ENCODE measurements around the gene HP1BP3. TPM values are rescaled to one million over a fixed set of nuclear protein-coding genes. Genes with fewer than 3 reads are reported as not detected.

Gene HP1BP3, protein sequence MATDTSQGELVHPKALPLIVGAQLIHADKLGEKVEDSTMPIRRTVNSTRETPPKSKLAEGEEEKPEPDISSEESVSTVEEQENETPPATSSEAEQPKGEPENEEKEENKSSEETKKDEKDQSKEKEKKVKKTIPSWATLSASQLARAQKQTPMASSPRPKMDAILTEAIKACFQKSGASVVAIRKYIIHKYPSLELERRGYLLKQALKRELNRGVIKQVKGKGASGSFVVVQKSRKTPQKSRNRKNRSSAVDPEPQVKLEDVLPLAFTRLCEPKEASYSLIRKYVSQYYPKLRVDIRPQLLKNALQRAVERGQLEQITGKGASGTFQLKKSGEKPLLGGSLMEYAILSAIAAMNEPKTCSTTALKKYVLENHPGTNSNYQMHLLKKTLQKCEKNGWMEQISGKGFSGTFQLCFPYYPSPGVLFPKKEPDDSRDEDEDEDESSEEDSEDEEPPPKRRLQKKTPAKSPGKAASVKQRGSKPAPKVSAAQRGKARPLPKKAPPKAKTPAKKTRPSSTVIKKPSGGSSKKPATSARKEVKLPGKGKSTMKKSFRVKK
- total RNA-seq (100 to 1,000 TPM; 352 to 366 TPM), polyA plus RNA-seq (100 to 1,000 TPM; 202 to 208 TPM)

- Mint-ChIP-seq H3K27ac (peak within 1 kb of the TSS; percentile 97 to 99 (median 98)), H3K4me1 (peaks cover 22 to 40% (median 32%) of the 10 kb centered on the region in 4 donors), H3K27me3 (peaks cover 0 to 3% of the 10 kb centered on the region in 2 donors), H3K9me3 (no peaks in the 10 kb centered on the region), H3K36me3 (peaks cover 0 to 16% of the 10 kb centered on the region in 2 donors), H3K4me3 (peak within 1 kb of the TSS; percentile 92 to 100 (median 98))
- no peaks in the 10 kb centered on the region for H3K9me3 ChIP-seq (ENCODE audit: control insufficient read depth in 1 of 2, low read length in 2 of 2)
- peak within 1 kb of the TSS; percentile 86 for H3K27ac ChIP-seq (ENCODE audit: low read depth, low read length)
- H3K27me3 ChIP-seq (ENCODE audit: insufficient read depth, low read length) = no peaks in the 10 kb centered on the region
- DNase-seq = peak; percentile 78 to 95 (median 92)
- intact Hi-C loops (cut with micrococcal nuclease) = loop anchor here (2.0 to 5.0 kb wide), 4 partner anchors 55 to 505 kb away; partner anchors contain the start of genes ECE1, EIF4G3, MUL1 and SH2D5
- H3K36me3 ChIP-seq (ENCODE audit: insufficient read depth, low read length) = no peaks in the 10 kb centered on the region
- POLR2A ChIA-PET (ENCODE audit: partially characterized antibody) = interaction anchor here (0.7 to 2.9 kb wide), 31 partner anchors 10 to 1238 kb away, joined by 3 to 20 read pairs (median 5); partner anchors contain the start of genes DDOST, KIF17, PINK1 and SH2D5
- CTCF ChIA-PET (ENCODE audit: partially characterized antibody) = interaction anchor here (1.0 kb wide), 1 partner anchor 155 kb away, joined by 3 read pairs; no protein-coding TSS in a partner anchor
- peaks cover 35% of the 10 kb centered on the region for H3K4me1 ChIP-seq (ENCODE audit: insufficient read depth, low read length)
- H3K4me3 ChIP-seq (ENCODE audit: low read length in 2 of 2) = peak within 1 kb of the TSS; percentile 66 to 100
Measured at GRCh38 chr1:20787029-20787839, at the start of gene HP1BP3. HP1BP3 (minus strand) TSS chr1:20787307; CDS start chr1:20780440, 6,867 bp downstream.

GRCh38 chr1:20836230-20836629 is 49.1 kb upstream of the HP1BP3 start:
- DNase-seq = no peak
- intact Hi-C loops (cut with micrococcal nuclease) = no loop called here
- no peak overlapping the region for H3K4me3 ChIP-seq (ENCODE audit: low read length in 2 of 2)
- H3K27ac ChIP-seq (ENCODE audit: low read depth, low read length) = no peak overlapping the region
- Mint-ChIP-seq H3K4me3 (no peak overlapping the region), H3K27ac (no peak overlapping the region), H3K4me1 (no peaks in the 10 kb centered on the region), H3K27me3 (no peaks in the 10 kb centered on the region), H3K9me3 (peaks cover 0 to 2% (median 0%) of the 10 kb centered on the region in 8 donors), H3K36me3 (peaks cover 25 to 28% of the 10 kb centered on the region in 2 donors)
- H3K9me3 ChIP-seq (ENCODE audit: control insufficient read depth in 1 of 2, low read length in 2 of 2) = no peaks in the 10 kb centered on the region
- no peaks in the 10 kb centered on the region for H3K4me1 ChIP-seq (ENCODE audit: insufficient read depth, low read length)
- CTCF ChIA-PET (ENCODE audit: partially characterized antibody) = no interaction called here
- POLR2A ChIA-PET (ENCODE audit: partially characterized antibody) = no interaction called here
- no peaks in the 10 kb centered on the region for H3K36me3 ChIP-seq (ENCODE audit: insufficient read depth, low read length)
- H3K27me3 ChIP-seq (ENCODE audit: insufficient read depth, low read length) = no peaks in the 10 kb centered on the region

- Mint-ChIP-seq H3K9me3 (peaks cover 0 to 2% (median 0%) of the 10 kb centered on the region in 8 donors), H3K27me3 (no peaks in the 10 kb centered on the region), H3K4me3 (no peak overlapping the region), H3K27ac (no peak overlapping the region), H3K4me1 (no peaks in the 10 kb centered on the region), H3K36me3 (peaks cover 17 to 24% of the 10 kb centered on the region in 2 donors)
- POLR2A ChIA-PET (ENCODE audit: partially characterized antibody) = no interaction called here
- H3K9me3 ChIP-seq (ENCODE audit: control insufficient read depth in 1 of 2, low read length in 2 of 2) = no peaks in the 10 kb centered on the region
- H3K36me3 ChIP-seq (ENCODE audit: insufficient read depth, low read length) = no peaks in the 10 kb centered on the region
- H3K27ac ChIP-seq (ENCODE audit: low read depth, low read length) = no peak overlapping the region
- H3K4me3 ChIP-seq (ENCODE audit: low read length in 2 of 2) = no peak overlapping the region
- intact Hi-C loops (cut with micrococcal nuclease) = no loop called here
- no peaks in the 10 kb centered on the region for H3K4me1 ChIP-seq (ENCODE audit: insufficient read depth, low read length)
- DNase-seq = no peak
- CTCF ChIA-PET (ENCODE audit: partially characterized antibody) = no interaction called here
- H3K27me3 ChIP-seq (ENCODE audit: insufficient read depth, low read length) = no peaks in the 10 kb centered on the region
Measured at GRCh38 chr1:20834780-20835179, 47.7 kb upstream of the HP1BP3 start.

DNA sequence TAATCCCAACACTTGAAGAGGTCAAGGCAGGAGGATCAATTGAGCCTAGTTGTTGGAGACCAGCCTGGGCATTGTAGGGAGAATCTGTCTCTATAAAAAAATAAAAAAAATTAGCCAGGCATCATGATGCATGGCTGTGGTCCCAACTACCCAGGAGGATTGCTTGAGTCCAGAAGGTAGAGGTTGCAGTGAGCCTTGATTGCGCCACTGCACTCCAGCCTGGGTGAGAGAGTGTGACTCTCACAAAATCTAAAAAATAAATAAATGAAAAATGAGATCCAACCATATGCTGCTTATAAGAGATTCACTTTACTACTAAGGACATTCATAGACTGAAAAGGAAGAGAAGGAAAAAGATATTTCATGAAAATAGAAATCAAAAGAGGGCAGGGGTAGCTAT is 47.1 kb upstream of the HP1BP3 start:
- Mint-ChIP-seq H3K4me3 (no peak overlapping the region), H3K9me3 (peaks cover 0 to 2% (median 0%) of the 10 kb centered on the region in 8 donors), H3K27me3 (no peaks in the 10 kb centered on the region), H3K4me1 (no peaks in the 10 kb centered on the region), H3K27ac (no peak overlapping the region), H3K36me3 (peaks cover 18 to 24% of the 10 kb centered on the region in 2 donors)
- Histone ChIP-seq H3K4me3 (ENCODE audit: low read length in 2 of 2) (no peak overlapping the region), H3K27me3 (ENCODE audit: insufficient read depth, low read length) (no peaks in the 10 kb centered on the region), H3K9me3 (ENCODE audit: control insufficient read depth in 1 of 2, low read length in 2 of 2) (no peaks in the 10 kb centered on the region), H3K4me1 (ENCODE audit: insufficient read depth, low read length) (no peaks in the 10 kb centered on the region), H3K36me3 (ENCODE audit: insufficient read depth, low read length) (no peaks in the 10 kb centered on the region), H3K27ac (ENCODE audit: low read depth, low read length) (no peak overlapping the region)
- POLR2A ChIA-PET (ENCODE audit: partially characterized antibody) = no interaction called here
- CTCF ChIA-PET (ENCODE audit: partially characterized antibody) = no interaction called here
- intact Hi-C loops (cut with micrococcal nuclease) = no loop called here
- no peak for DNase-seq

DNA sequence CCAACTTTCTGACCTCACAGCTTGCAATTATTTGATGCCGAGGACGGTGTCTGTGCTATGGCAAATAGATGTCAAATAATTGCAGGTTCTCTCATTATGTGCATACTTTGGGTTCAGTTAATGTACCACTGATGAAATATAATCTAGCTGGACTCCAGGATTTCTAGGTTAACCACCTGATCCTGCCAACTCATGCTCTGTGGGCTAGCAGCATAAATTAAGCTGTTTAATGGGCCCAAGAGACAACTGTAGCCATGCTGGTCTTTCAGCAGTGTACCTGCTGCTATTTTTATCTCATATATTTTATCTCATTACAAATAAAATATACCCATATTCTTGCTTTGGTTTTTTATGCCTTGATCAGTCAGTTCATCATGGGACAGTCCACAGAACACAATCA is 43.3 kb upstream of the HP1BP3 start:
- H3K4me1 ChIP-seq (ENCODE audit: insufficient read depth, low read length) = no peaks in the 10 kb centered on the region
- H3K9me3 Mint-ChIP-seq = peaks cover 0 to 2% (median 0%) of the 10 kb centered on the region in 8 donors
- H3K27ac Mint-ChIP-seq = no peak overlapping the region
- no peak overlapping the region for H3K27ac ChIP-seq (ENCODE audit: low read depth, low read length)
- intact Hi-C loops (cut with micrococcal nuclease) = no loop called here
- no peaks in the 10 kb centered on the region for H3K9me3 ChIP-seq (ENCODE audit: control insufficient read depth in 1 of 2, low read length in 2 of 2)
- POLR2A ChIA-PET (ENCODE audit: partially characterized antibody) = no interaction called here
- peaks cover 18 to 26% of the 10 kb centered on the region in 2 donors for H3K36me3 Mint-ChIP-seq
- no peaks in the 10 kb centered on the region for H3K4me1 Mint-ChIP-seq
- H3K27me3 Mint-ChIP-seq = no peaks in the 10 kb centered on the region
- no peaks in the 10 kb centered on the region for H3K36me3 ChIP-seq (ENCODE audit: insufficient read depth, low read length)
- CTCF ChIA-PET (ENCODE audit: partially characterized antibody) = no interaction called here
- no peak overlapping the region for H3K4me3 Mint-ChIP-seq
- DNase-seq = no peak
- no peak overlapping the region for H3K4me3 ChIP-seq (ENCODE audit: low read length in 2 of 2)
- no peaks in the 10 kb centered on the region for H3K27me3 ChIP-seq (ENCODE audit: insufficient read depth, low read length)

GRCh38 chr1:20829946-20830345 is 42.8 kb upstream of the HP1BP3 start:
- DNase-seq = no peak
- Mint-ChIP-seq H3K4me3 (no peak overlapping the region), H3K27ac (no peak overlapping the region), H3K9me3 (no peaks in the 10 kb centered on the region), H3K4me1 (no peaks in the 10 kb centered on the region), H3K36me3 (peaks cover 15 to 22% of the 10 kb centered on the region in 2 donors), H3K27me3 (no peaks in the 10 kb centered on the region)
- ChIA-PET CTCF (ENCODE audit: partially characterized antibody) (no interaction called here), POLR2A (ENCODE audit: partially characterized antibody) (no interaction called here)
- Histone ChIP-seq H3K27me3 (ENCODE audit: insufficient read depth, low read length) (no peaks in the 10 kb centered on the region), H3K36me3 (ENCODE audit: insufficient read depth, low read length) (no peaks in the 10 kb centered on the region), H3K4me3 (ENCODE audit: low read length in 2 of 2) (no peak overlapping the region), H3K4me1 (ENCODE audit: insufficient read depth, low read length) (no peaks in the 10 kb centered on the region), H3K9me3 (ENCODE audit: control insufficient read depth in 1 of 2, low read length in 2 of 2) (no peaks in the 10 kb centered on the region), H3K27ac (ENCODE audit: low read depth, low read length) (no peak overlapping the region)
- intact Hi-C loops (cut with micrococcal nuclease) = no loop called here

GRCh38 chr1:20829531-20829930 is 42.4 kb upstream of the HP1BP3 start:
- H3K27ac ChIP-seq (ENCODE audit: low read depth, low read length) = no peak overlapping the region
- no peaks in the 10 kb centered on the region for H3K27me3 ChIP-seq (ENCODE audit: insufficient read depth, low read length)
- Mint-ChIP-seq H3K4me3 (no peak overlapping the region), H3K4me1 (no peaks in the 10 kb centered on the region), H3K36me3 (peaks cover 14 to 18% of the 10 kb centered on the region in 2 donors), H3K9me3 (no peaks in the 10 kb centered on the region), H3K27me3 (no peaks in the 10 kb centered on the region), H3K27ac (no peak overlapping the region)
- no peak for DNase-seq
- ChIA-PET CTCF (ENCODE audit: partially characterized antibody) (no interaction called here), POLR2A (ENCODE audit: partially characterized antibody) (no interaction called here)
- H3K4me3 ChIP-seq (ENCODE audit: low read length in 2 of 2) = no peak overlapping the region
- intact Hi-C loops (cut with micrococcal nuclease) = no loop called here
- no peaks in the 10 kb centered on the region for H3K36me3 ChIP-seq (ENCODE audit: insufficient read depth, low read length)
- H3K4me1 ChIP-seq (ENCODE audit: insufficient read depth, low read length) = no peaks in the 10 kb centered on the region
- no peaks in the 10 kb centered on the region for H3K9me3 ChIP-seq (ENCODE audit: control insufficient read depth in 1 of 2, low read length in 2 of 2)
